Amniotic stem cell (primary cell): ENCODE measurements around the gene MYEOV.

Experiments
- DNase-seq: peaks from one replicate; lab custom pipeline; 2025; lab: John Stamatoyannopoulos, UW

MYEOV gene

GRCh38 chr11:69286374-69287371 lies 7.3 kb upstream of the MYEOV start:
- DNase-seq = no peak

GRCh38 chr11:69287968-69288882 lies 5.7 kb upstream of the MYEOV start:
- no peak for DNase-seq

GRCh38 chr11:69288883-69289242 lies 5.1 kb upstream of the MYEOV start:
- no peak for DNase-seq

GRCh38 chr11:69290806-69291205 lies 3.1 kb upstream of the MYEOV start:
- DNase-seq = no peak

- DNase-seq = no peak
These were observed 2.4 kb upstream of the MYEOV start for GRCh38 chr11:69291459-69292110.

DNA sequence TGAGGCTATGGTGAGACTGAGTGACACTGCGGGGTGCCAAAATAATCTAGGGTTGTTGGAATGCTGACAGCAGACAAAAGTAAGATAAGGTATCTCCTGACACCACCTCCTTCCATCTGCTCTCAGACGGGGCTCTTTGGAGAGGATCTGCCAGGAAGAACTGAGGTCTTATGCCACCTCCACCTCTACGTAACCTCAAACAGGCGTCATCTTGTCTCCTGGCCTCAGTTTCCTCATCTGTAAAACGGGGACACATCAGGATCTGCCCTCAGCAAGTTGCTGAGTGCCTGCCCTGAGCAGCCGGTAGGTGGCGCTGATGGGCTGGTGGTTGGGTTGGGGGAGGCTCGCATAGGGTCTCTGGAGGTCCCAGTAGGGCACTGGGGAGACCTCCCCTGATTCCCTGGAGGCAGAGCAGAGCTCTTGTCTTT lies 1.7 kb upstream of the MYEOV start:
- no peak for DNase-seq

- no peak for DNase-seq
These were observed 868 bp upstream of the MYEOV start for GRCh38 chr11:69293087-69293486.

GRCh38 chr11:69294571-69295078 lies 670 bp downstream of the MYEOV start:
- DNase-seq = no peak

GRCh38 chr11:69295079-69295994 lies 1.4 kb downstream of the MYEOV start:
- no peak for DNase-seq

GRCh38 chr11:69295995-69296889 lies 2.3 kb downstream of the MYEOV start:
- no peak for DNase-seq

- peak; percentile 90 for DNase-seq
These were observed 3.2 kb downstream of the MYEOV start for GRCh38 chr11:69296890-69297786.

DNA sequence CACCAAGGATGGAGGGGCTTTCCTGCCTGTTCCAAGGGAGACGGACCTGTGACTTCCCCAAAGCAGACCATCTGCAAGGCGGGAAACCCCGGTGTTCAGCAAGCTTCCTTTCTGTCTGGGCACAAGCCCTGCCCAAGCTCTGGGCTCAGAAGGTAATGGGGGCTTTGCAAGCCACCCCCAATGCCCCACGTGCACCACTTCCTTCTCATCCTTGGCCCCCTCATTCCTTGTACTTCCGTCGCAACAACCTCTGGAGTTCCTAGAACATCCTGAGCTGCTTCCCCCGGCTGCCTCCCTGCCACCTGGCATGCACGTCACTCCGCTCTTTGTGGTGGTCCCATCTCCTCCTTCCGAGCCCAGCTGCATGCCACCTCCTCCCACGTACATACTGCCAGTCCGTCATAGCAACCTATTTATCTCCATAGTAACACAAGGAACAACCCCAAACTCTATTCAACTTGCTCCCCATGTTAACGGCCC lies 3.9 kb downstream of the MYEOV start:
- no peak for DNase-seq

DNA sequence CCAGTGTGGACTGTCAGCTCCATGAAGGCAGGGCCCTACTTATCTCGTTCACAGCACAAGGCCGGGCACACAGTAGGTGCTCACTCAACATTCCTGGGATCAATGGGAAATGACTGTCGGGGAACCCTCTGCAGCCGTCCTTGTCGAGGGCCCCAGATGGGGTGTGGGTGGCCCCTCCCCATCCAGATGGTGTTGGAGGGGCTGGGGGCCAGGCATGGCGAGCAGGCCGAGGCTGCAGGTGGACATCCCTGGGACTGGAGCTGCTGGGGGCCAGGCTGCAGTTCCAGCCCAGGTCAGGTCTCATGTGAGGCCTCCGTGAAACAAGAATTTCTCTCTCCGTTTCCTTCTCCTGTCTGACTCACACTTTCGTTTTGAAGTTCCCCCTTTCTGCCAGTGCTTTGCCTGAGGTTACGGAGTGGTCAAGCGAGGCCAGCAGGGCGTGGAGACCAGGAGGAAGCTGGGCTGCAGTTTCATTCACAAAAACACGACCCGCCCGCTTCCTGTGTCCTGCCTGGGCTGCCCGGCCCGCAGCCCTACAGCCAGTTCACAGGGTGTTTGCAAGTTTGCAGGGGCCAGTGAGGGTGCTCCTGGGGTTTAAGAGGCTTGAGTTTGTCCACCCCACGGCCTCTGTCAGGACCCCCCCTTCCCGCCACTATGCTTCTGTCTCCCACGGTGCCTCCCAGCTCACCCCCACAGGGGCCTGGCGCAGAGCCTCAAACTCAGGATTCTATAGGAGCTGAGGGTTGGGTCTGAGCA lies 4.5 kb downstream of the MYEOV start:
- DNase-seq = peak; percentile 40

- DNase-seq = no peak
These were observed 5.1 kb downstream of the MYEOV start for GRCh38 chr11:69299023-69299461.

DNA sequence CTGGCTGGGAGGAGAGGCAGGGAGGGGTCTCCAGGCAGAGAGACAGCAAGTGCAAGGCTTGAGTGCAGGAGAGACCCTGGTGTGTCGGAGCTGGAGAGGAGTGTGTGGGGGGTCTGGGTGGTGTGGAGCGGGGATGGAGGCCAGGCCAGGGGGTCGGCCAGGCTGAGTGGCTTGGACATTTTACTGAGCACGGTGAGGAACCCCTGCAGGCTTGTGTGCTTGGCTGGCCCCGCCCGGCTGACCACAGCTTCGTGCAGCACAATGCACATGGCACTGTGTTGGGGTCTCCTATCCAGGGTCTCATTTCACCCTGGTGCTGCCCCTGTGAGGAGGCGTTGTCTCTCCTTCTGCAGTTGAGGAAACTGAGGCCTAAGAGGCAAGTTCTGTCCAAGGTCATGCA lies 5.6 kb downstream of the MYEOV start:
- no peak for DNase-seq

DNA sequence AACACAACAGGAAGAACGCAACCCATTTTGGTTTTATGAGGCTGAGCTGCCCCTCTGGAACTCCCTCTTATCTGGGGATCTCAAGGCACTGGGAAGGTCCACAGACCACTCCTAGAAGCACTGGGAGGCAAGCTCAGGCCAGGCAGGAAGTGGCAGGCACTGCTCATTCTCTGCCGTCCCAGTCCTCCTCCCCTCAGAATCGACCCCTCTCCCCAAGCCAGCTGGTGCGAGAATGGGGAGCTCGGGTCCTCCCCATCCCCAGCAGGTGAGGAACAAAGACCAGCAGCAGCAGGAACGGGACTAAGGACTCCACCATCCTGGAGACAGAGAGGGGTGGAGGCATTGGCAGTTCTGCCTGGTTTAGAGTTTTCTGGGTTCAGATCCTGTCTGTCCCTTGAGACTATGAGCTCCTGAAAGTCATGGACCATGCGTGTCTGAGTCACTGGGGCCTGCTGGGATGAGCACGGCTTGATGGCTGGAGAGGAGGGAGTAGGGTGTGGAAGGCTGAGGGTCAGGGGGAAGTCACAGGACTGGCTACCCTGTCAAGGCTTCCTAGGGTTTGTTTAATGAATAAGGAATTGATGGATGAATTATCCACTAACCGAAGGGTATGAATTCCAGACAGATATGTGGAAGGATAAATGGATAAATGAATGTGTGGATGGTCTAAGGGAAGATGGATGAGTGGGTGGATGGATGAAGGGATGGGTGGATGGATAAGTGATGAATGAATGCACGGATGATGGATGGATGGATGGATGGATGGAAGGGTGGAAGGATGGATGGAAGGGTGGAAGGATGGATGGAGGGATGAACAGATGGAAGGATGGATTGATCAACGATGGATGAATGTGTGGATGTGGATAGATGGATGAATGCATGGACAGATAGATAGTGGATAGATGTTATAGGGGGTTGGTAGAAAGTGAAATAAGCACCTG lies 6.4 kb downstream of the MYEOV start:
- DNase-seq = no peak

- DNase-seq = no peak
These were observed 7.1 kb downstream of the MYEOV start for GRCh38 chr11:69301081-69301454.
